ENCODE measurements around the gene STK17A. TPM values are rescaled to one million over a fixed set of nuclear protein-coding genes. Genes with fewer than 3 reads are reported as not detected.

STK17A gene
- total RNA-seq, 4 donors from 2014 or later, result 16.0 to 18.5 (median 17.8) TPM

DNA sequence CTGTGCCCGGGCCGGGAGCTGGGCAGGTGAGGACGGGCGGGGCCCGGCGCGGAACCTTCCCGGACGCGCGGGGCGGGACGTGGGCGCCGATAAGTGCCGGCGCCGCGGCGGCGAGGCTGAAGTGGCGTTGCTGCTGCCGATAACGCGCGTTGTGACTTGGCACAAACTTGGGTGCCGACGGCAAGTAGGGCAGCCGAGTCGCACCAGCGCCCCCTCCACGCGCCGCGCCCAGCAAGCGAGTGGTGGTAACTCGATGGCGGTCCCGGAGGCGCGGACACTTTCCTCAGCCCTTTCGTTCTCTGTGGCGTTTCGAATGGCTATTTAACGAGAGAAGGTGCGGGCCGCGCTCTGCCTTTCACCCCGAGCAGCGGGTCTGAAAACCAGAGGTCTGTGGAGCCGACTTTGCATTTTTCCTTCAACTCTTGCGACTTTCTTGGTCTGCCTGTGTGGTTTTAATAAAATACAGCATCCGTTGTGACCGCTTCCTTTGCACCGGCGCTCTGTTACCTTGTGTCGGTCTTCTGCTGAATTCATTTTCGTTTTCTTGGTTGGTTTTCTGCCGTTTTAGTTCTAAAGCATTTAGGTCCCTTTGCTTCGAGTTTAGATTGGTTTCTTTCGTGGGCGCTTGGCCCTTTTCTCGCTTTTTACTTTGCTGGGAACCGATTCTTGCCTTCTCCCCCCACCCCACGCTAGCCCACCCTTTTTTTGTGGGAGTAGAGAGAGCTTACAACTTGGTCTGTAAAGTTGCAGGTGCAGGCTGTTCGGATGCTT is 701 bp downstream of the STK17A start:
- TF ChIP-seq, protein P1, sequence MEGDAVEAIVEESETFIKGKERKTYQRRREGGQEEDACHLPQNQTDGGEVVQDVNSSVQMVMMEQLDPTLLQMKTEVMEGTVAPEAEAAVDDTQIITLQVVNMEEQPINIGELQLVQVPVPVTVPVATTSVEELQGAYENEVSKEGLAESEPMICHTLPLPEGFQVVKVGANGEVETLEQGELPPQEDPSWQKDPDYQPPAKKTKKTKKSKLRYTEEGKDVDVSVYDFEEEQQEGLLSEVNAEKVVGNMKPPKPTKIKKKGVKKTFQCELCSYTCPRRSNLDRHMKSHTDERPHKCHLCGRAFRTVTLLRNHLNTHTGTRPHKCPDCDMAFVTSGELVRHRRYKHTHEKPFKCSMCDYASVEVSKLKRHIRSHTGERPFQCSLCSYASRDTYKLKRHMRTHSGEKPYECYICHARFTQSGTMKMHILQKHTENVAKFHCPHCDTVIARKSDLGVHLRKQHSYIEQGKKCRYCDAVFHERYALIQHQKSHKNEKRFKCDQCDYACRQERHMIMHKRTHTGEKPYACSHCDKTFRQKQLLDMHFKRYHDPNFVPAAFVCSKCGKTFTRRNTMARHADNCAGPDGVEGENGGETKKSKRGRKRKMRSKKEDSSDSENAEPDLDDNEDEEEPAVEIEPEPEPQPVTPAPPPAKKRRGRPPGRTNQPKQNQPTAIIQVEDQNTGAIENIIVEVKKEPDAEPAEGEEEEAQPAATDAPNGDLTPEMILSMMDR (IDR thresholded peaks at IDR 0.05; ENCODE audit: low read depth), result no peak

DNA sequence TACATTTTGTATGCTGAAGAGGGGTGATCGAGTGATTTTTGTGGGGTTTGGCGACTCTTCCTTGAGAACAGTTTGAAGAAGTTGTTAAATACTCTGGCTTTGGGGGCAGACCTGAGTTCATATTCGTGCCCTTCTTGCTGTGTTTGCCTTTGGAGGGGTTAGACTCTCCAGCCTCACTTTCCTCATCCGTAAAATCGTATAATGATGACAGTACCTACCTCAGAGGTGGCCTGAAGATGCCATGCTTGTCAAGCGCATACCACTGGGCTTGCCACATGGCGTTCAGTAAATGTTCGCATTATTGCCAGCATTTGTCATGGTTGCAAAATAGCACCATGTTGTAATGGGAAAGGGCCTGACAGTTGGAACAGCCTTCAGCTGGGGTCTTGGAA is 1.3 kb downstream of the STK17A start:
- TF ChIP-seq, protein P1 (IDR thresholded peaks at IDR 0.05; ENCODE audit: low read depth), result no peak

DNA sequence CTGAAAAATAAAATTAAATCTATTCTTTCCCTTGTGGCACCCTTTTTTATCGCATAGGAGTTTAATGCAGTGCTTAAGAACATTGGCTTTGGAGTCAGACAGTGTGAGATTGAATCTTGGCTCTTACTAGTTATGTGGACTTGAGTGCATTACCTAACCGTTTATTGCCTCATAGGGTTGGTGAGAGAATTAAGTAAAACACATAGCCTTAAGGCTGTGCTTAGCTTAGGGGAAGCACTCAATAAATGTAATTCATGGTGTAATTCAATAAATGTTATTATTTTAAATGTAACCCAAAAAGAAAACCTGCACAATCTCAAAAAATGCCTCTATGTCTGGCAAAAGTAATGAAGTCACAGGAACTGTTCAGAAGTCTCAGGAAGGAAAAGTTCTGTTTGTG is 2.7 kb downstream of the STK17A start:
- TF ChIP-seq, protein P1 (IDR thresholded peaks at IDR 0.05; ENCODE audit: low read depth), result no peak

DNA sequence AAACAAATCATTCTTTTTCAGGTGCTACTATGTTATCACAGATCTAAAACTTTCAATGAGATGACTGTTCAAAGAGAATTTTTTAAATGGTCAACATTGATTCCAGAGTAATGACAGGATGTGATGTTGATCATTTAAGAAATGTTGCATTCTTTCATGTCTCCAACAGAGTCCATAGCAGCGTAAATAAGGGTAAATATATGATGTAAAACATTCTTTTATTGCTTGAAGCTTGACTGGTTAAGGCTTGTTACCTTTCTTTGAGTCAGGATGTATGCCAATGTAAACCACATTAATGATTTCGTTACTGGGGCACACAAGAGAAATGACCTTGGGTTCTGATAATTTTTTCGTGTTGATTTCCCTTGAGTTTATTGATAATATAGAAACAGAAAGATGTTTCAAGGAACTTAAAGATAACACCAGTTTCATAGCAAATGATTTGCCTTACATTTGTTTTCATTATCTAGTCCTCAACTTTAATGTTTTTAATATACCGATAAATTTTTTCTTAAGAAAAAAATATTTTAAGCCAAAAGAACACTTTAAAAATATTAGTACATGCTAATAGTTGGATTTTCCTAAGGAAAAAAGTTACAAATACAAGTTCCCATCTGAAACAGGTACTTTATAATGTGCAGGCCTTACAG is 3.5 kb downstream of the STK17A start:
- TF ChIP-seq, protein P1 (IDR thresholded peaks at IDR 0.05; ENCODE audit: low read depth), result no peak

DNA sequence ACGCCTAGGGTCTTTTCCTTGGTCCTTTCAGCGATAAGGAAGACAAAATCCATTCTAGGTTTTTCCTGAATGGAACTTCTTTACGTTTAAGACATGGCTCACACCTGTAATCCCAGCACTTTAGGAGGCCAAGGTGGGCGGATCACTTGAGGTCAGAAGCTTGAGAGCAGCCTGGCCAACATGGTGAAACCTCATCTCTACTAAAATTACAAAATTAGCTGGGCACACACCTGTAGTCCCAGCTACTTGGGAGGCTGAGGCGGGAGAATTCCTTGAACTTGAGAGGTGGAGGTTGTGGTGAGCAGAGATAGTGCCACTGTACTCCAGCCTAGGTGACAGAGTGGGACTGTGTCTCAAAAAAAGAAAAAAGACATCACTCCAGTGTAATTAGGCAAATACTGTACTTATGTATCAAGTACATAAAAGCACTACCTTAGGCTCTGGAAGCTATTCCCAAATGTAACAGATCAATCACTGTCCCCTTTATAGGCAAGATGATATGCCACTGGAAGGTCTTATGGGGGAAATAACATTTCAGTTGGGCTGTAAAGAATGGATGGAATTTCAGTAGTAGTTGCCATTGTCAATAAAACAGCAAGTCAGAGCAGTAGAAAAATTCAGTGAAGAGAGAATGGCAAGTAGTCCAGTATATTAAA is 5.7 kb downstream of the STK17A start:
- TF ChIP-seq, protein P1 (IDR thresholded peaks at IDR 0.05; ENCODE audit: low read depth), result no peak

DNA sequence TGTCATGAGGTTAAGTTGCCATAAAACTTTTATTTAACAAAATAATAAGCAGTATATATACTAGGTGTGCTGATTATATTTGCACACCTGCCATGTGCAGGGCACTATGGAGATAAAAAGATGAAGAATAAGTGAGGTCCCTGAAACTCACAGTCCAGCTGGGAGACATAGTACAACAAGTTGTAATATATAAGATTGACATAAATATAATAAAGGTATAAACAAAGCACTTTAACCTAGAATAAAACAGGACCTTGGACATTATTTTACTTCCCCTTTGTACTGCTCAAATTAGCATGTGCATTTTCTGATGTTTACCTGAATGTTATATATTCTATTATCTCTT is 6.2 kb downstream of the STK17A start:
- TF ChIP-seq, protein P1 (IDR thresholded peaks at IDR 0.05; ENCODE audit: low read depth), result no peak

DNA sequence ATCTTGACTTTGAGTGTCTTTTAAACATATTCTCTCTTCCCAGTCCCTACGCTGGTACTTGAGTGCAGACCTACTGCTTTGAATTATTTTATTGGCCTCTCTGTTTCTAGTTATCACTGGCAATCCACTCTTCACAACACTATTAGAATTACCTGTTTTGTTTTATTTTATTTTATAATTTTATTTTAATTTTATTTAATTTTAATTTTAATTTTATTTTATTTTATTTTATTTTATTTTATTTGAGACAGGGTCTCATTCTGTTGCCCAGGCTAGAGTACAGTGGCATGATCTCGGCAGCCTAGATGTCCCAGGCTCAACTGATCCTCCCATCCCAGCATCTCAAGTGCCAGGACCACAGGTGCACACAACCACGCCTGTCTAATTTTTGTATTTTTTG is 6.8 kb downstream of the STK17A start:
- TF ChIP-seq, protein P1 (IDR thresholded peaks at IDR 0.05; ENCODE audit: low read depth), result no peak
